ENCODE data around the gene FGF23. TPM values are rescaled to one million over a fixed set of nuclear protein-coding genes. Genes with fewer than 3 reads are reported as not detected.

FGF23 gene
- total RNA-seq, 2 donors from 2014 or later = not detected

GRCh38 chr12:4401117-4401516, 21.6 kb upstream of the FGF23 start:
- intact Hi-C loops (cut with DNase I) = no loop called here
- DNase-seq (no peak), ATAC-seq (no peak)
- H3K27ac ChIP-seq = no peak overlapping the region
- H3K36me3 ChIP-seq (replicated peaks in 1 of 2; ENCODE audit: insufficient read depth in 1 of 2, low read depth in 2 of 2) = no peaks in the 10 kb centered on the region
- TF ChIP-seq CTCF (IDR thresholded peaks at IDR 0.05) (no peak), POLR2A (IDR thresholded peaks at IDR 0.05) (no peak)
- 62% methylated on average over 3 of the region's 3 CpGs for WGBS, 2 donors
- no peaks in the 10 kb centered on the region for H3K4me1 ChIP-seq
- H3K9me3 ChIP-seq = no peaks in the 10 kb centered on the region
- no peak overlapping the region for H3K4me3 ChIP-seq
- H3K27me3 ChIP-seq = no peaks in the 10 kb centered on the region

GRCh38 chr12:4395818-4396217, 16.3 kb upstream of the FGF23 start:
- intact Hi-C loops (cut with DNase I) = no loop called here
- Histone ChIP-seq H3K36me3 (replicated peaks in 1 of 2; ENCODE audit: insufficient read depth in 1 of 2, low read depth in 2 of 2) (no peaks in the 10 kb centered on the region), H3K4me1 (no peaks in the 10 kb centered on the region), H3K4me3 (no peak overlapping the region), H3K27me3 (no peaks in the 10 kb centered on the region), H3K27ac (no peak overlapping the region), H3K9me3 (no peaks in the 10 kb centered on the region)
- WGBS, 2 donors = 53 to 62% methylated on average over 2 of the region's 2 CpGs
- ATAC-seq (no peak), DNase-seq (no peak)
- no peak for TF ChIP-seq CTCF (IDR thresholded peaks at IDR 0.05)
- no peak for TF ChIP-seq POLR2A (IDR thresholded peaks at IDR 0.05)

- H3K36me3 ChIP-seq (replicated peaks in 1 of 2; ENCODE audit: insufficient read depth in 1 of 2, low read depth in 2 of 2) = no peaks in the 10 kb centered on the region
- ATAC-seq = no peak
- DNase-seq = no peak
- no peaks in the 10 kb centered on the region for H3K9me3 ChIP-seq
- no peaks in the 10 kb centered on the region for H3K4me1 ChIP-seq
- intact Hi-C loops (cut with DNase I) = no loop called here
- H3K27ac ChIP-seq = no peak overlapping the region
- WGBS, 2 donors = 61 to 75% methylated on average over 5 of the region's 5 CpGs
- TF ChIP-seq CTCF (IDR thresholded peaks at IDR 0.05) (no peak), POLR2A (IDR thresholded peaks at IDR 0.05) (no peak)
- no peaks in the 10 kb centered on the region for H3K27me3 ChIP-seq
- no peak overlapping the region for H3K4me3 ChIP-seq
Observed at GRCh38 chr12:4393211-4393610, 13.7 kb upstream of the FGF23 start.

- Histone ChIP-seq H3K27me3 (no peaks in the 10 kb centered on the region), H3K36me3 (replicated peaks in 1 of 2; ENCODE audit: insufficient read depth in 1 of 2, low read depth in 2 of 2) (no peaks in the 10 kb centered on the region), H3K4me1 (no peaks in the 10 kb centered on the region), H3K4me3 (no peak overlapping the region), H3K9me3 (no peaks in the 10 kb centered on the region), H3K27ac (no peak overlapping the region)
- WGBS, 2 donors = 37 to 39% methylated on average over 5 to 15 of the region's 15 CpGs
- DNase-seq (no peak), ATAC-seq (no peak)
- intact Hi-C loops (cut with DNase I) = no loop called here
- TF ChIP-seq POLR2A (IDR thresholded peaks at IDR 0.05) (no peak), CTCF (IDR thresholded peaks at IDR 0.05) (no peak)
Observed at GRCh38 chr12:4392223-4392742, 12.8 kb upstream of the FGF23 start.

GRCh38 chr12:4388662-4389061, 9.2 kb upstream of the FGF23 start:
- no peaks in the 10 kb centered on the region for H3K9me3 ChIP-seq
- TF ChIP-seq CTCF (IDR thresholded peaks at IDR 0.05) (no peak), POLR2A (IDR thresholded peaks at IDR 0.05) (no peak)
- DNase-seq (no peak), ATAC-seq (no peak)
- no peaks in the 10 kb centered on the region for H3K4me1 ChIP-seq
- no peaks in the 10 kb centered on the region for H3K36me3 ChIP-seq (replicated peaks in 1 of 2; ENCODE audit: insufficient read depth in 1 of 2, low read depth in 2 of 2)
- H3K27me3 ChIP-seq = no peaks in the 10 kb centered on the region
- 16 to 28% methylated on average over 2 of the region's 2 CpGs for WGBS, 2 donors
- intact Hi-C loops (cut with DNase I) = no loop called here
- no peak overlapping the region for H3K4me3 ChIP-seq
- no peak overlapping the region for H3K27ac ChIP-seq

Measured in body of pancreas (tissue), 4 donors.